Liver (tissue), 9 donors: Measurements from ENCODE around the gene FAM151B. TPM values are rescaled to one million over a fixed set of nuclear protein-coding genes. Genes with fewer than 3 reads are reported as not detected.

Source experiments
- DNase-seq: peaks from one replicate; pipeline ENCODE4 v3.0.0-alpha.2; 2017; ENCODE audit warnings: low spot score
- H3K27ac ChIP-seq, 2 donors: one replicate each; pipeline ENCODE4 v1.7.0; 2013; ENCODE audit warnings: inconsistent platforms in 2 of 2, low read length in 2 of 2, control low read depth in 1 of 2, low read depth in 1 of 2, mild to moderate bottlenecking in 1 of 2
- H3K27me3 ChIP-seq, 4 donors: one replicate each; pipeline versions ENCODE4 v1.6.1 to v1.7.0; 2013; ENCODE audit warnings: low read length in 3 of 4, inconsistent platforms in 1 of 4, mild to moderate bottlenecking in 1 of 4, moderate library complexity in 1 of 4; ENCODE audit not compliant: control insufficient read depth in 4 of 4, insufficient read depth in 4 of 4
- H3K36me3 ChIP-seq, 4 donors: one replicate each; pipeline versions ENCODE4 v1.6.1 to v1.7.0; 2013; ENCODE audit warnings: low read length in 3 of 4, mild to moderate bottlenecking in 3 of 4, low read depth in 1 of 4, moderate library complexity in 1 of 4; ENCODE audit not compliant: control insufficient read depth in 4 of 4, insufficient read depth in 3 of 4
- H3K4me1 ChIP-seq, 4 donors: one replicate each; pipeline versions ENCODE4 v1.6.1 to v1.7.0; 2013; ENCODE audit warnings: low read length in 3 of 4, mild to moderate bottlenecking in 3 of 4, moderate library complexity in 1 of 4; ENCODE audit not compliant: control insufficient read depth in 4 of 4, insufficient read depth in 4 of 4
- H3K4me3 ChIP-seq, 3 donors: one replicate each; pipeline versions ENCODE4 v1.6.1 to v1.7.0; 2013; ENCODE audit warnings: low read length in 3 of 3, control low read depth in 1 of 3, low read depth in 1 of 3, mild to moderate bottlenecking in 1 of 3
- H3K9ac ChIP-seq, 2 donors: one replicate each; pipeline ENCODE4 v1.7.0; 2013; ENCODE audit warnings: low read length in 2 of 2, mild to moderate bottlenecking in 2 of 2, moderate library complexity in 2 of 2, control low read depth in 1 of 2, low read depth in 1 of 2
- H3K9me3 ChIP-seq, 4 donors: one replicate each; pipeline versions ENCODE4 v1.6.1 to v1.7.0; 2013; ENCODE audit warnings: low read length in 3 of 4; ENCODE audit not compliant: control insufficient read depth in 4 of 4
- FOXA1 ChIP-seq: IDR thresholded peaks from 2 replicates; pipeline ENCODE4 v1.6.1; 2016; ENCODE audit warnings: antibody characterized with exemption
- FOXA2 ChIP-seq: IDR thresholded peaks from 2 replicates; pipeline ENCODE4 v1.6.1; 2016; ENCODE audit warnings: antibody characterized with exemption
- GABPA ChIP-seq, 2 donors: IDR thresholded peaks in 1 of 2; conservative IDR thresholded peaks in 1 of 2; 2 replicates each; pipeline ENCODE4 v1.6.1; 2016; ENCODE audit warnings: antibody characterized with exemption in 2 of 2, mild to moderate bottlenecking in 1 of 2, moderate library complexity in 1 of 2
- HNF4A ChIP-seq, 2 donors: conservative IDR thresholded peaks; 2 replicates each; pipeline ENCODE4 v1.6.1; 2016; ENCODE audit warnings: antibody characterized with exemption in 2 of 2, mild to moderate bottlenecking in 2 of 2
- HNF4G ChIP-seq: IDR thresholded peaks from 2 replicates; pipeline ENCODE4 v1.6.1; 2016; ENCODE audit warnings: antibody characterized with exemption
- JUND ChIP-seq, 2 donors: IDR thresholded peaks; 2 replicates each; pipeline ENCODE4 v1.6.1; 2016; ENCODE audit warnings: antibody characterized with exemption in 2 of 2
- NR2F2 ChIP-seq: IDR thresholded peaks from 2 replicates; pipeline ENCODE4 v1.6.1; 2016; ENCODE audit warnings: antibody characterized with exemption
- REST ChIP-seq: IDR thresholded peaks from 2 replicates; pipeline ENCODE4 v1.6.1; 2016; ENCODE audit warnings: antibody characterized with exemption, mild to moderate bottlenecking
- RXRA ChIP-seq, 2 donors: IDR thresholded peaks; 2 replicates each; pipeline ENCODE4 v1.6.1; 2017 to 2018; ENCODE audit warnings: antibody characterized with exemption in 2 of 2, mild to moderate bottlenecking in 1 of 2
- SP1 ChIP-seq: IDR thresholded peaks from 2 replicates; pipeline ENCODE4 v1.6.1; 2018; ENCODE audit warnings: antibody characterized with exemption, mild to moderate bottlenecking
- YY1 ChIP-seq: IDR thresholded peaks from 2 replicates; pipeline ENCODE4 v1.6.1; 2016; ENCODE audit warnings: antibody characterized with exemption, mild to moderate bottlenecking
- WGBS: extraction: QIAGEN DNeasy Blood & Tissue Kit; methylation state at CpG from one replicate; pipeline ENCODE4 v1.1.7; 2013; 5-methylcytosine and 5-hydroxymethylcytosine counted together
- polyA plus RNA-seq, 2 donors: library from polyadenylated mRNA; stranded (reverse) in 1 of 2; unstranded in 1 of 2; fragments of 200-250 nt in 1 of 2; fragments of >200 nt in 1 of 2; fragmentation: Nextera tagmentation in 1 of 2; extraction: Ambion mirVana in 1 of 2; gene quantifications; one replicate each; pipeline versions ENCODE4 v1.2.1 to v1.2.3, GENCODE V29; 2013 to 2015
- total RNA-seq, 2 donors: library from RNA; depleted of rRNA; stranded (reverse); fragments of >200 nt; gene quantifications; one replicate each; pipeline ENCODE4 v1.2.3, GENCODE V29; 2014
- TF ChIP-seq, protein P1 (sequence below): IDR thresholded peaks from 2 replicates; pipeline ENCODE4 v1.6.1; 2016; ENCODE audit warnings: antibody characterized with exemption
- TF ChIP-seq, protein P2 (sequence below): fragments of 150-350 bp; IDR thresholded peaks from 2 replicates; pipeline ENCODE4 v1.5.1; 2017; ENCODE audit warnings: improper control_type of control experiment, low read depth, low read length; ENCODE audit not compliant: missing input control
- TF ChIP-seq, protein P3 (sequence below): IDR thresholded peaks from 2 replicates; pipeline ENCODE4 v1.6.1; 2016; ENCODE audit warnings: antibody characterized with exemption
- TF ChIP-seq, protein P4 (sequence below): IDR thresholded peaks from 2 replicates; pipeline ENCODE4 v1.6.1; 2016; ENCODE audit warnings: antibody characterized with exemption
- donor health status: healthy.
- donor health status: healthy.
- donor health status: healthy.
- donor health status: healthy.
- donor health status: healthy.

FAM151B gene
- total and polyA plus RNA-seq, 4 donors, result 0.43 to 3.0 (median 1.3) TPM

DNA sequence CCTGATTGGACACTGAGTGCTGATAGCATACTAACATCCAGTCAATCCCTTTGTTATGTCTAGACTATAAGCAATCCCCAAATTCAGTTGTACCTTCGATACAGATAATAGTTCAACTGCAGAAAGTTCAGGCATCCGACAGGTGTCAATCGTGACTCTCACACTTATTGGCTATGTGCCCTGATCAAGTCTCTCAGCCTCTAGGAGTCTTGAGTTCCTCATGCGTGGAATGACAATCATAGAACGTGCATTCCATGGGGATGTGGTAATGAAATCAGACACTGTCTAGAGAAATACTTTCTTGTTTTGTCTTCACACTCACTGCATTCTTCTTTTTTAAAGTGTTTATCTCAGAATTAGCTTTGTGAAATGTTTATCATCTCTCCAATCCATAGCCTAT lies 77.4 kb downstream of the FAM151B start (continued):
- TF ChIP-seq REST (no peak), FOXA2 (no peak), GABPA (IDR thresholded peaks at IDR 0.05 in 1 of 2, conservative IDR thresholded peaks at IDR 0.05 in 1 of 2) (no peak)

DNA sequence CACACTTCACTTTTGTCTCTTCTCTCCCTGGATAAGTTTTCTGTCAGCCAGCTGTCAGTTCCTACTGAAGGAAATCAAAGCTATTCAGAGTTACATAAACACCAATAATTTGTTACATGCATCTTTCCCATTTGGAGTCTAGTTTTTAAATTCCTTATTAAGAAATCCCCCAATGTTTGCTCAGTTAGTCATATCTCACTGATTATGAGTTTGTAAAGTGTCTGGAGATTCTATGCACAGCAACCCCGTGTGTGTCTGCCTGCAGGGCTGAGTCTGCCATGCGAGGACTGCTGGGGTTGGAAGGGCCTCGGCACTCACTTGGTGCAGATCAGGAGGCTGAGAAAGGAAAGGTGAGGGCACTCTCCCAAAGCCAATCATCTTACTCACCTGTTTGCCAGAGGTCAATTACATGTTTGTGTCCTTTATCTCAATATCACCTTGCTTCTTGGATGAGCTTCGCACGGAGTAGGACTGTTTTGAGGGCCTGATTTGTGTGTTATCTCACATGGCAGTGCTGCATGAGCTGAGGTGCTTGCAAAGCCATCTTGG lies 78.9 kb downstream of the FAM151B start:
- Histone ChIP-seq H3K36me3 (no peaks in the 10 kb centered on the region), H3K9me3 (no peaks in the 10 kb centered on the region), H3K4me3 (no peak overlapping the region), H3K27ac (no peak overlapping the region), H3K4me1 (peaks cover 8 to 20% (median 17%) of the 10 kb centered on the region in 4 donors), H3K27me3 (peaks cover 0 to 16% (median 12%) of the 10 kb centered on the region in 4 donors), H3K9ac (no peak overlapping the region)
- DNase-seq, result no peak
- TF ChIP-seq, protein P1, sequence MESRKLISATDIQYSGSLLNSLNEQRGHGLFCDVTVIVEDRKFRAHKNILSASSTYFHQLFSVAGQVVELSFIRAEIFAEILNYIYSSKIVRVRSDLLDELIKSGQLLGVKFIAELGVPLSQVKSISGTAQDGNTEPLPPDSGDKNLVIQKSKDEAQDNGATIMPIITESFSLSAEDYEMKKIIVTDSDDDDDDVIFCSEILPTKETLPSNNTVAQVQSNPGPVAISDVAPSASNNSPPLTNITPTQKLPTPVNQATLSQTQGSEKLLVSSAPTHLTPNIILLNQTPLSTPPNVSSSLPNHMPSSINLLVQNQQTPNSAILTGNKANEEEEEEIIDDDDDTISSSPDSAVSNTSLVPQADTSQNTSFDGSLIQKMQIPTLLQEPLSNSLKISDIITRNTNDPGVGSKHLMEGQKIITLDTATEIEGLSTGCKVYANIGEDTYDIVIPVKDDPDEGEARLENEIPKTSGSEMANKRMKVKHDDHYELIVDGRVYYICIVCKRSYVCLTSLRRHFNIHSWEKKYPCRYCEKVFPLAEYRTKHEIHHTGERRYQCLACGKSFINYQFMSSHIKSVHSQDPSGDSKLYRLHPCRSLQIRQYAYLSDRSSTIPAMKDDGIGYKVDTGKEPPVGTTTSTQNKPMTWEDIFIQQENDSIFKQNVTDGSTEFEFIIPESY, result no peak
- TF ChIP-seq FOXA1 (no peak), FOXA2 (no peak), HNF4A (conservative IDR thresholded peaks at IDR 0.05) (no peak), JUND (IDR thresholded peaks at IDR 0.05) (no peak), NR2F2 (no peak), HNF4G (no peak), YY1 (no peak), RXRA (IDR thresholded peaks at IDR 0.05) (no peak), SP1 (no peak)
- TF ChIP-seq, protein P2, sequence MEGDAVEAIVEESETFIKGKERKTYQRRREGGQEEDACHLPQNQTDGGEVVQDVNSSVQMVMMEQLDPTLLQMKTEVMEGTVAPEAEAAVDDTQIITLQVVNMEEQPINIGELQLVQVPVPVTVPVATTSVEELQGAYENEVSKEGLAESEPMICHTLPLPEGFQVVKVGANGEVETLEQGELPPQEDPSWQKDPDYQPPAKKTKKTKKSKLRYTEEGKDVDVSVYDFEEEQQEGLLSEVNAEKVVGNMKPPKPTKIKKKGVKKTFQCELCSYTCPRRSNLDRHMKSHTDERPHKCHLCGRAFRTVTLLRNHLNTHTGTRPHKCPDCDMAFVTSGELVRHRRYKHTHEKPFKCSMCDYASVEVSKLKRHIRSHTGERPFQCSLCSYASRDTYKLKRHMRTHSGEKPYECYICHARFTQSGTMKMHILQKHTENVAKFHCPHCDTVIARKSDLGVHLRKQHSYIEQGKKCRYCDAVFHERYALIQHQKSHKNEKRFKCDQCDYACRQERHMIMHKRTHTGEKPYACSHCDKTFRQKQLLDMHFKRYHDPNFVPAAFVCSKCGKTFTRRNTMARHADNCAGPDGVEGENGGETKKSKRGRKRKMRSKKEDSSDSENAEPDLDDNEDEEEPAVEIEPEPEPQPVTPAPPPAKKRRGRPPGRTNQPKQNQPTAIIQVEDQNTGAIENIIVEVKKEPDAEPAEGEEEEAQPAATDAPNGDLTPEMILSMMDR, result no peak
- TF ChIP-seq, protein P3, sequence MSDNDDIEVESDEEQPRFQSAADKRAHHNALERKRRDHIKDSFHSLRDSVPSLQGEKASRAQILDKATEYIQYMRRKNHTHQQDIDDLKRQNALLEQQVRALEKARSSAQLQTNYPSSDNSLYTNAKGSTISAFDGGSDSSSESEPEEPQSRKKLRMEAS, result no peak
- TF ChIP-seq, protein P4, sequence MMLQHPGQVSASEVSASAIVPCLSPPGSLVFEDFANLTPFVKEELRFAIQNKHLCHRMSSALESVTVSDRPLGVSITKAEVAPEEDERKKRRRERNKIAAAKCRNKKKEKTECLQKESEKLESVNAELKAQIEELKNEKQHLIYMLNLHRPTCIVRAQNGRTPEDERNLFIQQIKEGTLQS, result no peak
- 78% methylated on average over 5 of the region's 5 CpGs for WGBS
